Endothelial cell of umbilical vein (primary cell): ENCODE data around the gene PUS3. TPM values are rescaled to one million over a fixed set of nuclear protein-coding genes. Genes with fewer than 3 reads are reported as not detected.

Source experiments
- BruUV-seq: library from RNA; stranded (reverse); fragments of 400-500 nt; replicated peaks from 2 replicates; lab custom pipeline; 2021; lab: Mats Ljungman, UMichigan
- CTCF ChIA-PET: fragments of 300-600, 350-600 bp; sonication (Branson Sonifier 250); formaldehyde crosslinking; loops from one replicate; lab custom pipeline; 2021; ENCODE audit warnings: antibody characterized with exemption, inconsistent platforms; lab: Charles Lee
- POLR2A ChIA-PET: fragments of 300-600, 350-600 bp; sonication (Branson Sonifier 250); formaldehyde crosslinking; loops from one replicate; lab custom pipeline; 2021; ENCODE audit warnings: antibody characterized with exemption, inconsistent platforms; lab: Charles Lee
- DNase-seq: peaks from one replicate; pipeline ENCODE4 v3.0.0-alpha.2; 2011; ENCODE audit warnings: low read depth, low spot score
- FAIRE-seq: peaks from 2 replicates; lab custom pipeline; 2011; peaks lifted over from hg19 to GRCh38; lab: Jason Lieb, UNC
- H2AFZ ChIP-seq: 2 replicates; pipeline ENCODE4 v1.6.0; 2012; ENCODE audit warnings: low read depth, low read length, control low read depth, inconsistent platforms
- H3K27ac ChIP-seq: 2 replicates; pipeline ENCODE4 v1.5.1; 2011; ENCODE audit warnings: low read depth, mild to moderate bottlenecking, control low read depth, low read length, moderate library complexity; ENCODE audit not compliant: insufficient read depth
- H3K27me3 ChIP-seq, 2 experiments: 2 replicates each; pipeline versions ENCODE4 v1.6.0 to v1.6.1; 2011; ENCODE audit warnings: low read length in 2 of 2, mixed read lengths in 1 of 2; ENCODE audit not compliant: control insufficient read depth in 2 of 2, insufficient read depth in 2 of 2
- H3K36me3 ChIP-seq, 2 experiments: 2 replicates in 1 of 2; 3 replicates in 1 of 2; pipeline ENCODE4 v1.5.1; 2011; ENCODE audit warnings: low read length in 2 of 2, mild to moderate bottlenecking in 1 of 2, moderate library complexity in 1 of 2; ENCODE audit not compliant: control insufficient read depth in 2 of 2, insufficient read depth in 2 of 2; ENCODE audit errors: extremely low read depth in 1 of 2
- H3K4me1 ChIP-seq: 3 replicates; pipeline ENCODE4 v1.5.1; 2011; ENCODE audit warnings: mild to moderate bottlenecking, low read length; ENCODE audit not compliant: control insufficient read depth, insufficient read depth; ENCODE audit errors: extremely low read depth
- H3K4me2 ChIP-seq: 2 replicates; pipeline ENCODE4 v1.6.1; 2011; ENCODE audit warnings: low read length, control low read depth, mixed read lengths; ENCODE audit not compliant: insufficient read depth
- H3K4me3 ChIP-seq, 3 experiments: fragments of 200-600 bp in 1 of 3; sonication (generic), shearing (Covaris generic) in 1 of 3; replicated peaks in 1 of 3; 2 replicates each; pipeline ENCODE4 v1.5.1; 2011 to 2016; ENCODE audit warnings: control low read depth in 3 of 3, low read length in 3 of 3, mild to moderate bottlenecking in 2 of 3, inconsistent platforms in 1 of 3, low read depth in 1 of 3, moderate library complexity in 1 of 3; ENCODE audit not compliant: insufficient read depth in 1 of 3
- H3K79me2 ChIP-seq: 2 replicates; pipeline ENCODE4 v1.6.0; 2012; ENCODE audit warnings: low read length, inconsistent platforms; ENCODE audit not compliant: control insufficient read depth, insufficient read depth
- H3K9ac ChIP-seq: replicated peaks from 2 replicates; pipeline ENCODE3; 2011; ENCODE audit warnings: low read length, control low read depth; ENCODE audit not compliant: insufficient read depth; ENCODE audit errors: extremely low read depth
- H3K9me1 ChIP-seq: replicated peaks from 3 replicates; pipeline ENCODE4 v1.6.0; 2011; ENCODE audit warnings: mild to moderate bottlenecking, low read length; ENCODE audit not compliant: control insufficient read depth, insufficient read depth; ENCODE audit errors: extremely low read depth
- H3K9me3 ChIP-seq: replicated peaks from 2 replicates; pipeline ENCODE4 v1.5.1; 2012; ENCODE audit warnings: low read length, inconsistent platforms; ENCODE audit not compliant: control insufficient read depth, insufficient read depth
- H4K20me1 ChIP-seq: replicated peaks from 2 replicates; pipeline ENCODE3; 2011; ENCODE audit warnings: mild to moderate bottlenecking, low read length; ENCODE audit not compliant: control insufficient read depth, insufficient read depth; ENCODE audit errors: extremely low read depth
- CTCF ChIP-seq, 2 donors: IDR thresholded peaks; 1 replicate in 1 of 2; 2 replicates in 1 of 2; pipeline ENCODE4 v1.5.1; 2011; ENCODE audit warnings: low read length in 2 of 2, mild to moderate bottlenecking in 2 of 2, moderate library complexity in 2 of 2, control low read depth in 1 of 2, inconsistent platforms in 1 of 2, low read depth in 1 of 2; ENCODE audit not compliant: insufficient read depth in 1 of 2; ENCODE audit errors: extremely low read depth in 1 of 2
- EZH2 ChIP-seq: IDR thresholded peaks from 2 replicates; pipeline ENCODE4 v1.6.1; 2012; ENCODE audit warnings: borderline replicate concordance, low read depth, mild to moderate bottlenecking, moderate library complexity, low read length, inconsistent platforms; ENCODE audit not compliant: severe bottlenecking
- FOS ChIP-seq: IDR thresholded peaks from 2 replicates; pipeline ENCODE4 v1.6.1; 2011; ENCODE audit warnings: mild to moderate bottlenecking, low read length, moderate library complexity, borderline replicate concordance; ENCODE audit not compliant: insufficient read depth
- GATA2 ChIP-seq: IDR thresholded peaks from 2 replicates; pipeline ENCODE4 v1.7.0; 2011; ENCODE audit warnings: low read depth, mild to moderate bottlenecking, moderate library complexity, mixed read lengths, low read length; ENCODE audit not compliant: insufficient read length, insufficient read depth
- JUN ChIP-seq: IDR thresholded peaks from 2 replicates; pipeline ENCODE4 v1.6.1; 2011; ENCODE audit warnings: borderline replicate concordance, low read depth; ENCODE audit not compliant: insufficient read length, insufficient read depth
- MAX ChIP-seq: IDR thresholded peaks from 2 replicates; pipeline ENCODE4 v1.6.1; 2011; ENCODE audit not compliant: insufficient read depth, insufficient read length
- MYC ChIP-seq: IDR thresholded peaks from one replicate; pipeline ENCODE4 v1.6.1; 2011; ENCODE audit warnings: mild to moderate bottlenecking, low read depth, low read length
- POLR2A ChIP-seq: IDR thresholded peaks from 2 replicates; pipeline ENCODE4 v1.6.1; 2012; ENCODE audit warnings: low read depth, mild to moderate bottlenecking, control low read depth, low read length
- POLR2AphosphoS5 ChIP-seq: IDR thresholded peaks from 2 replicates; pipeline ENCODE4 v1.6.1; 2012; ENCODE audit warnings: low read depth, mild to moderate bottlenecking, control low read depth, low read length, moderate library complexity; ENCODE audit not compliant: insufficient read depth
- dilution Hi-C: fragments of 300-500 bp; cut with MboI; formaldehyde crosslinking; loops from one replicate; pipeline ENCODE4 v1.15.0; 2019; ENCODE audit warnings: low sequenced_read_pairs; ENCODE audit not compliant: extremely low pct_ligation_motif_present
- intact Hi-C: fragments of 100-400 bp; cut with micrococcal nuclease; formaldehyde crosslinking; loops from one replicate; pipeline ENCODE4 v1.10.0; 2022
- polyA plus RNA-seq, 4 experiments: library from polyadenylated mRNA; depleted of rRNA in 3 of 4; stranded (reverse) in 3 of 4; unstranded in 1 of 4; fragments of >200 nt; gene quantifications; 2 replicates each; pipeline versions ENCODE4 v1.2.1 to v1.2.3, GENCODE V29; 2011 to 2012; ENCODE audit warnings: missing spikeins in 1 of 4
- total RNA-seq: library from RNA; stranded (reverse); gene quantifications from 2 replicates; pipeline ENCODE4 v1.2.3, GENCODE V29; 2021

Gene PUS3
- total and polyA plus RNA-seq, 2 donors (not counting 3 experiments of a cell fraction or from before 2014, with no cell fraction given), result 5.1 to 10.3 TPM

GRCh38 chr11:125924384-125925007, 21.5 kb upstream of the PUS3 start:
- no peaks in the 10 kb centered on the region for H3K36me3 ChIP-seq
- FAIRE-seq (no peak), DNase-seq (no peak)
- intact Hi-C loops (loop anchor here (5.0 to 10.0 kb wide), 2 partner anchors 340 to 378 kb away; partner anchors contain the start of genes DCPS, FOXRED1 and SRPRA), dilution Hi-C loops (no loop called here)
- TF ChIP-seq FOS (no peak), EZH2 (no peak), POLR2A (no peak), JUN (no peak), MAX (no peak), CTCF (IDR thresholded peaks at IDR 0.05; ENCODE audit: extremely low read depth in 1 of 2, insufficient read depth in 1 of 2, low read depth in 1 of 2, low read length in 2 of 2) (no peak), GATA2 (no peak), POLR2AphosphoS5 (no peak), MYC (no peak)
- H3K4me2 ChIP-seq, result no peak overlapping the region
- H3K9ac ChIP-seq, result no peak overlapping the region
- H3K27ac ChIP-seq, result no peak overlapping the region
- BruUV-seq, result no TSS peak
- CTCF ChIA-PET, result interaction anchor here (5.1 kb wide), 1 partner anchor 268 kb away, joined by 113 read pairs; no protein-coding TSS in a partner anchor
- H2AFZ ChIP-seq, result no peak overlapping the region
- H3K9me1 ChIP-seq, result no peaks in the 10 kb centered on the region
- H3K9me3 ChIP-seq, result no peaks in the 10 kb centered on the region
- peaks cover 2 to 7% of the 10 kb centered on the region in 2 experiments for H3K27me3 ChIP-seq
- H4K20me1 ChIP-seq, result no peaks in the 10 kb centered on the region
- H3K79me2 ChIP-seq, result no peaks in the 10 kb centered on the region
- H3K4me1 ChIP-seq, result no peaks in the 10 kb centered on the region
- H3K4me3 ChIP-seq, result no peak overlapping the region
- POLR2A ChIA-PET, result no interaction called here
